HS-27A (cell line): ENCODE measurements around the gene ADPRH.
"Not testable (repeated sequence)": the region's sequence is repeated elsewhere in the genome, so short reads cannot be mapped to it uniquely, and the experiment has no call there.

Experiments
- DNase-seq: peaks from one replicate; pipeline ENCODE4 v3.0.0-alpha.2; 2012; ENCODE audit warnings: low read depth, missing footprints

The ADPRH gene

GRCh38 chr3:119559441-119559963 is 19.8 kb upstream of the ADPRH start, which contains the start of gene CD80:
Gene CD80, minus strand, starts transcription at chr3:119559614. Its CDS starts 1,886 bp downstream, at chr3:119557728.
- DNase-seq: no peak

DNA sequence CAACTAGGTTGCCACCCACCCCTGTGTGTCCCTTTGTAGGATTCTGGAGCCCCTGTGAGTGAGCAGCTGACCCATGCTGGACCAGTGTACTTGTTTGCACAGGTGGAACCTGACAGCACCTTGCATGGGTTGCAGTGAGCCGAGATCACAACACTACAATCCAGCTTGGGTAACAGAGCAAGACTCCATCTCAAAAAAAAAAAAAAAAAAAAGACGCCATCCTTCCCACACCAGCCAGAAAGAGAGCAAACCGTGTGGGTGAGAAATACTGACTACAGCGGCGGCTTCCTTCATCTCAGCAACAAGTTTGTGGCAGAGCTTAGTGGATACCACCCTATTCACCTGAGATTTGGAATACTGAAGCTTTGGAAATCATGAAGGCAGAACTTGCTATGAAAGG is 19.1 kb upstream of the ADPRH start:
- no peak for DNase-seq

GRCh38 chr3:119562307-119562961 is 16.9 kb upstream of the ADPRH start:
- DNase-seq: no peak

DNA sequence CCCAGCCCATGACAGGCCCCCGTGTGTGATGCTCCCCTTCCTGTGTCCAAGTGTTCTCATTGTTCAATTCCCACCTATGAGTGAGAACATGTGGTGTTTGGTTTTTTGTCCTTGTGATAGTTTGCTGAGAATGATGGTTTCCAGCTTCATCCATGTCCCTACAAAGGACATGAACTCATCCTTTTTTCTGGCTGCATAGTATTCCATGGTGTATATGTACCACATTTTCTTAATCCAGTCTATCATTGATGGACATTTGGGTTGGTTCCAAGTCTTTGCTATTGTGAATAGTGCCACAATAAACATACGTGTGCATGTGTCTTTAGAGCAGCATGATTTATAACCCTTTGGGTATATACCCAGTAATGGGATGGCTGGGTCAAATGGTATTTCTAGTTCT is 16.0 kb upstream of the ADPRH start:
- not testable (repeated sequence) for DNase-seq

- no peak for DNase-seq
Observed at GRCh38 chr3:119569156-119569555, 10.1 kb upstream of the ADPRH start.

- no peak for DNase-seq
Observed at GRCh38 chr3:119570229-119570628, 9.1 kb upstream of the ADPRH start.

GRCh38 chr3:119571230-119571629 is 8.1 kb upstream of the ADPRH start:
- DNase-seq: no peak

DNA sequence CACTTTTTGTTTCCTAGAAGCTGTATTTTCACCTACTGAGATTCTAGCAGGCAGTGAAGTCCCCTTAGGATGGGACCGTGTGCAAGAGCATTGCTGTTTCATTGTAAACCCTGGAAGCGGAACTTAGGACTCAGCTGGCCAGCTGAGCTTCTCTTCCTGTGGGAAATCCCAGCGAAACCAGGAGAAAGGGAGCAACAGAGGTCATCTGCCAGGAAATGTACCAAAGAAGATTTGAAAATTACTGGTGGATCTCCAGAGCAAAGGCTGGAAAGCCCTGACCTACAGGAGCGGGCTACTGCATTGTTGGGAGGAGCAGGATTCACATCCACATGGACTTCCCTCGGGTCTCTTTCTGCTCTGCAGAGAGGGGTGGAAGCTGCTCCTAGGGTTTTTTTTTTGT is 7.6 kb upstream of the ADPRH start:
- no peak for DNase-seq

- no peak for DNase-seq
Observed at GRCh38 chr3:119575507-119575906, 3.8 kb upstream of the ADPRH start.

DNA sequence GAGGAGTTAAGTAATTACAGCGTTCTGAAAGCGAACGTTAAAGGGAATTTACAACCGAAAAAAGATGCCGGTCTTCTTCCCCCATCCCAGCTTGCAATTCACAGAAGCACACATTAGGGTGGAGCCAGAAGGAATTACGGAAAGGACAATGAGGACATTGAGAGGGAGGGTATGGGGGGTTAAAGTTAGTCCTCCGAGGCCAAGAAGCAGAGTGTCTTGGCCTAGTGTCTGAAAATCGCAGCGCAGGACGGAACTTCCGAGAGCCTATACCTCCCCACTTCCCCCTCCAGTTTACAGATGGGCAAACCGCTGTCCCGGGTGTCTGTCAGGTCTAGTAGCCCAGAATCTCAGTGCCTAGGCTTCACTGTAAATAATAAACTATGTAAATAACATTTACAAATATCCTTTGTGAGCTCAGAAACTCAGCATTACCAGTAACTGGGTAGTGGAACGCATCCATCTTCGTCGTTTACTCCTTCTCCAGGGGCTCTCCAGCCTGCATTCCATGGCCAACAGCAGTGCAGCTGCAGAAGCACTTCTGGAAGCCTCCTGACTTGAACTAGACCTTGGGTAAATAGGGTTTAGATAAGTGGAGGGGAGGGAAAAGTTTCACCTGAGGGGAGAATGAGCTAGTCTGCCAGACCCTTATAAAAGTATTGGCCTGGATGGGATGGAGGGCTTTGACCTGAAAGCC is 922 bp downstream of the ADPRH start:
- no peak for DNase-seq

GRCh38 chr3:119582178-119582577 is 2.9 kb downstream of the ADPRH start:
- no peak for DNase-seq

GRCh38 chr3:119585208-119585607 is 5.9 kb downstream of the ADPRH start:
- no peak for DNase-seq

DNA sequence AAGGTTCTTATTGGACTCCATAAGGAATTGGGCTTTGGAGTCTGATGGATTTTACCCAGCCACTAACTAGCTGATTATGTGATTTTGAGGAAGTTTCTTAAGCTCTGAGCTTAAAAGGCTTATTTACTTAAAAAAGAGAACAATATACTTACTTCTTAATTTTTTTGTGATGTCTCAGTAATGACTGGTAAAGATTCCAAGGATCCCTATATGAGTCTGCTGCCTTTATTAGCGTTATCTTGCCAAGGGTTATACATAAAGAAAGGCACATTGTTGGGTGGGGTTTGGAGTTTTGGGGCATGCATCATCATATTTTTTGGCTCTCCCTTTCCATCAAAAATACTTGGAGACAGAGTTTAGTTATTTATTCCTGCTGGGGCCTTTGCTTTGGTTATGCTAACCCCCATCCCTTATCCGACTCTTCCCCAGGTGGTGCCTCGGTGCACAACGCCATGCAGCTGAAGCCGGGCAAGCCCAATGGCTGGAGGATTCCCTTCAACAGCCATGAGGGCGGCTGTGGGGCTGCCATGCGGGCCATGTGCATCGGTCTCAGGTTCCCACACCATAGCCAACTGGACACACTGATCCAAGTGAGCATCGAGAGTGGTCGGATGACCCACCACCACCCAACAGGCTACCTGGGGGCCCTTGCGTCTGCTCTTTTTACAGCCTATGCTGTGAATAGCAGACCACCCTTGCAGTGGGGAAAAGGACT is 6.7 kb downstream of the ADPRH start:
- DNase-seq: peak; percentile 71

- DNase-seq: no peak
Observed at GRCh38 chr3:119586733-119587172, 7.5 kb downstream of the ADPRH start.

DNA sequence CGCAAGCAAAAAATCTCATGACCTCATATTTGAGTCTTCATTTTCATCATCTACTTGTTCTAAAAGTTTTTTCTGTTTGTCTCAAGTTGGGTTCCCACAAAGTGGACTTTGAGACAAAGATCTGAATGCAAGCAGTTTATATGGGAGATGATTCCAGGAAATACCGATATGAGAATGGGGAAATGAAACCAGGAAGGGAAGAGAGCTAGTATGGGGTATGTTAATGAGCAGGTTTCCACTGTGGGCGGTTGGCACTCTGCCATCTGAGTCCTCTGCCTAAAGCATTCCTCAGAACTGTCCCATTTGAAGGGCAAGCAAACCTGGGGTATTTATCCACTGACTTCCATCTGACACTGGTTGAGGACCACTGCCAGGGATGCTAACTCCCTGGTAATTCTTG is 8.8 kb downstream of the ADPRH start:
- DNase-seq: no peak

DNA sequence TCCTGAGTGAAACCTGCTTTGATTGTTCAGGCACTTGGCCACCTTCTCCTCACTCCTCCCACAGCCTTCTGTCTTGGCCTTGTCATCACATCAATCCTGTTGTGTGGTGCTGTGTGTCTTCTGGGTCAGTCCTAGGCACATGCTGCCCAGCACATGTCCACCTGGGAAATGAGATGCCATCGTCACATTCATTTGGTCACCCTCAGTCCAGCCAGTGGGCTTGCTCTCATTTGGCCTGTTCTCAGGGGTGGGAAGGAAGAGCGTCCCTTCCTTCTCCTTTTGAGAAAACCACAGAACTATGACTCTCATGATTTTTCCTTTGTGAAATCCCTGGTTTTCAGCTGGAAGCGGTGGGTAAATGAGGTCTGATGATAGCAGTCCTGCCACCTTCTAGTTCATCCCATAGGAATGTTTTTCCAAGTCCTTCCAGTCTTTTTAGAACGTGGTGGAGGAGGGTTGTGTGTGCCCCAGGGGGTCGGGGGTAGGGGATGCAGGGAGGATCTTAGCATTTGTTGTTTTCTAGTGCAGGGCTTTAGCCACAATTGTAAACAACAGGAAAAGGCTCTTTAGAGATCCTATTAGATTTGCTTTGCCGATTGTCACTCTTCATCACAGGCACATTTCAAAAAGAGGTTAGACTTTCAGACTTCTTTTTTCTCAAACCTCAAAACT is 9.9 kb downstream of the ADPRH start:
- no peak for DNase-seq

DNA sequence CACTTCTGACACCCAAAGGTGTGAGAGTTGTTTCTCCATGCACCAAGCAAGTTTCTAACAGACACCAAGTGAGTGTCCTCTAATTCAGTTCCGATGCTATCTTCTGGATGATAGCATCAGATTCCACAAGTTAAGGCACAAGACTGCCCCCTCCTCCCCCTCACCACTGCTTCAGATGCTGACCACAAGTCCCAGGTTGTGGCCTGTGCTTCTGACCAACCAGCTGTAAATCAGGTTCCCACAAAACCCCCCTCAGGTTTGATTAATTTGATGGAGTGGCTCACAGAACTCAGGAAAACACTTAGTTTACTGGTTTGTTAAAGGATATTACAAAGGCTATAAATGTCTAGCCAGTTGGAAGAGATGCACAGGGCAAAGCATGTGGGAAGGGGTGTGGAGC is 11.4 kb downstream of the ADPRH start:
- no peak for DNase-seq

GRCh38 chr3:119592861-119593260 is 13.6 kb downstream of the ADPRH start:
- no peak for DNase-seq

DNA sequence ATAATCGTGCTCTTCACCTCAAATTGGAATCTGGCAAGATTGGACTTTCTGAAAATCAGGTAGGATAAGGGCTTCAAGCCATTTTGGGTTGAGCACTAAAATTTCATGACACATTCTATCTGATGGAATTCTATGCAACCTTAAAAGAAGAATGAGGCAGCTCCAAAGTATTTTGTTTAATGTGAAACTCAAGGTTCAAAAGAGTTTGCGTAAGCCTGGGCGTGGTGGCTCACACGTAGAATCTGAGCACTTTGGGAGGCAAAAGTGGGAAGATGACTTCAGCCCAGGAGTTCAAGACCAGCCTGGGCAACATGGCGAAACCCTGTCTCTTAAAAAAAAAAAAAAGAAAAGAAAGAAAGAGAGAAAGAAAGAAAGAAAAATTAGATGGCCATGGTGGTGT is 14.8 kb downstream of the ADPRH start:
- no peak for DNase-seq

GRCh38 chr3:119594929-119595328 is 15.6 kb downstream of the ADPRH start:
- not testable (repeated sequence) for DNase-seq

GRCh38 chr3:119595639-119596334 is 16.5 kb downstream of the ADPRH start:
- no peak for DNase-seq

DNA sequence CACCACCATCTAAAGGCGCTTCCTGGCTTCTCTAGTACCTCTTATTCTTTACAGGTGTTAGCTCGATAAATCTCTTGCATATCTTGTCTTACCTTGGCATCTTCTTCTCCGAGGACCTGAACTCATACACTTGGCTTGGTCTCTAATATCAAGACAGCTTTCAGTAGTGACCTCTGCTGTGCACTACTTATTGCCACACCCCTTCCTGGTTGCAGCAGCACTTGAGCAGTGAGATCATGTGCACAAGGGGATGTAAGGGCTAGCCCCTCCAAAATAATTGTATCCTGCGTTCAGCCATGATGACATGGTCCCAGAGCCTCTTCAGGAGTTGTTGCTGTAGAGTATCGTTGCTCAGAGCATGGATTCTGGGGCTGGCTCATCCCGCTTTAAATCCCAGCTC is 17.1 kb downstream of the ADPRH start:
- no peak for DNase-seq
